Measurements from ENCODE around the gene PLIN4. TPM values are rescaled to one million over a fixed set of nuclear protein-coding genes. Genes with fewer than 3 reads are reported as not detected.

The PLIN4 gene
- total RNA-seq, 5 donors from 2014 or later (not counting 1 experiment from before 2014, with no cell fraction given), result 0.06 to 0.16 (median 0.15) TPM; not detected in 2

DNA sequence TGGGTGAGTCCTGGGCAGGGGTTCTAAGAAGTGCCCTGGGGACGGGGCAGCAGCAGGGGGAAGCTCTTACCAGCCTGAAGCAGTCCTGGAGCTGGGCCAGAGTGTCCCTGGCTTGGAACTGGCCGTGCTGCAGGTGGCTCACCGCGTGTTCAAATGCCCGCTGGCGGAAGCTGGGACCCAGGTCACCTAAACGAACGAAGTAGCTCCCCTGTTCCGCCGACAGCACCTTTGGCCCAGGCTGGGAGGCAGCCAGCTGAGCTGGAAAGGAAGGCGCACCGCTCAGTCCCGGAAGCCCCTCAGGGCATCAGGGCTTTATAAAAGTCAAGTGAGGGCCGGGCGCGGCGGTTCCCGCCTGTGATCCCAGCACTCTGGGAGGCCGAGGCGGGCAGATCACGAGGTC is 9.6 kb downstream of the PLIN4 start:
- Mint-ChIP-seq H3K4me3 (no peak overlapping the region), H3K4me1 (no peaks in the 10 kb centered on the region), H3K27ac (no peak overlapping the region), H3K27me3 (no peaks in the 10 kb centered on the region), H3K9me3 (no peaks in the 10 kb centered on the region), H3K36me3 (peaks cover 18% of the 10 kb centered on the region)
- WGBS (ENCODE audit: insufficient coverage), result 92% methylated on average over 14 of the region's 21 CpGs
- Histone ChIP-seq H3K4me1 (ENCODE audit: control insufficient read depth in 1 of 2, extremely low read depth in 1 of 2, insufficient read depth in 2 of 2, low read length in 2 of 2) (no peaks in the 10 kb centered on the region), H3K4me3 (ENCODE audit: control insufficient read depth in 1 of 2, extremely low read depth in 1 of 2, low read length in 1 of 2) (no peak overlapping the region), H3K36me3 (ENCODE audit: control insufficient read depth in 2 of 2, extremely low read depth in 1 of 2, insufficient read depth in 1 of 2, low read length in 1 of 2) (peaks cover 2 to 11% of the 10 kb centered on the region in 2 donors), H3K27ac (ENCODE audit: low read length) (no peak overlapping the region), H3K9me3 (no peaks in the 10 kb centered on the region), H3K27me3 (replicated peaks in 1 of 2; ENCODE audit: control insufficient read depth in 2 of 2, extremely low read depth in 1 of 2, insufficient read depth in 2 of 2, low read length in 1 of 2) (peaks cover 0 to 7% of the 10 kb centered on the region in 2 experiments)
- DNase-seq, result no peak
- ATAC-seq (replicated peaks in 1 of 4), result no peak
- ChIA-PET POLR2A (no interaction called here), CTCF (no interaction called here)

DNA sequence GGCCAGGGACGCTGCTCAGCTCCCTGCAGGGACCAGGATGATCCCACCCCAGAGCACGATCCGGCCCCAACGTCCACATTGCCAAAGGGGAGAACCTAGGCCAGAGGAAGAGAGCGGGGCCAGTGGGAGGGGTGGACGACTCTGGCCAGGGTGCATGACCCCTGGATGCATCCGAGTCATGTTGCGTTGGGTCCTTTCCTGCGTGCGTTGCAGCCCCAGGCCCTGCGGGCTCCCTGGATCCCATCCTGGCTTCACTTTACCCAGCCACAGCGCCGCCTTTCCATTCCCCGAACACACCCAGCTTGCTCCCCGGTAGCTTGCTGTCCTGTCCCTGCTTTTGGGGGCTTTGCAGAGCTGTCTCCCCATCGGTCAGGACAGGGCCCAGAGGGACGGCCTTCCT is 10.5 kb downstream of the PLIN4 start:
- DNase-seq, result no peak
- Mint-ChIP-seq H3K4me1 (no peaks in the 10 kb centered on the region), H3K36me3 (peaks cover 20% of the 10 kb centered on the region), H3K27me3 (no peaks in the 10 kb centered on the region), H3K27ac (no peak overlapping the region), H3K9me3 (no peaks in the 10 kb centered on the region), H3K4me3 (no peak overlapping the region)
- Histone ChIP-seq H3K9me3 (no peaks in the 10 kb centered on the region), H3K36me3 (ENCODE audit: control insufficient read depth in 2 of 2, extremely low read depth in 1 of 2, insufficient read depth in 1 of 2, low read length in 1 of 2) (peaks cover 2 to 11% of the 10 kb centered on the region in 2 donors), H3K27ac (ENCODE audit: low read length) (no peak overlapping the region), H3K4me1 (ENCODE audit: control insufficient read depth in 1 of 2, extremely low read depth in 1 of 2, insufficient read depth in 2 of 2, low read length in 2 of 2) (no peaks in the 10 kb centered on the region), H3K27me3 (replicated peaks in 1 of 2; ENCODE audit: control insufficient read depth in 2 of 2, extremely low read depth in 1 of 2, insufficient read depth in 2 of 2, low read length in 1 of 2) (peaks cover 0 to 5% of the 10 kb centered on the region in 2 experiments), H3K4me3 (ENCODE audit: control insufficient read depth in 1 of 2, extremely low read depth in 1 of 2, low read length in 1 of 2) (no peak overlapping the region)
- ATAC-seq (replicated peaks in 1 of 4), result no peak
- CTCF ChIA-PET, result no interaction called here
- POLR2A ChIA-PET, result no interaction called here
- 92% methylated on average over 16 of the region's 17 CpGs for WGBS (ENCODE audit: insufficient coverage)

DNA sequence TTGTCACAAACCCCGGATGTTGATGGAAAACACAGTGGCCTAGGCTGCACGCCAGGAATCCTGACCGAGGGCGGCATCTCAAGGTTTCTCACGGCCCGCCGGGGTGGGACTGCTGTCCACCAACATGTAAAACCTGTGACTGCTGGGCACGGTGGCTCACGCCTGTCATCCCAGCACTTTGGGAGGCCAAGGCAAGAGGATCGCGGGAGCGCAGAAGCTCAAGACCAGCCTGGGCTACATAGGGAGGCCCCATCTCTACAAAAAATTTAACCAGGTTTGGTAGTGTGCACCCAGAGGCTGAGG is 11.2 kb downstream of the PLIN4 start:
- Histone ChIP-seq H3K36me3 (ENCODE audit: control insufficient read depth in 2 of 2, extremely low read depth in 1 of 2, insufficient read depth in 1 of 2, low read length in 1 of 2) (peaks cover 2 to 17% of the 10 kb centered on the region in 2 donors), H3K9me3 (no peaks in the 10 kb centered on the region), H3K4me1 (ENCODE audit: control insufficient read depth in 1 of 2, extremely low read depth in 1 of 2, insufficient read depth in 2 of 2, low read length in 2 of 2) (no peaks in the 10 kb centered on the region), H3K27me3 (replicated peaks in 1 of 2; ENCODE audit: control insufficient read depth in 2 of 2, extremely low read depth in 1 of 2, insufficient read depth in 2 of 2, low read length in 1 of 2) (peaks cover 0 to 2% of the 10 kb centered on the region in 2 experiments), H3K4me3 (ENCODE audit: control insufficient read depth in 1 of 2, extremely low read depth in 1 of 2, low read length in 1 of 2) (no peak overlapping the region), H3K27ac (ENCODE audit: low read length) (no peak overlapping the region)
- 88% methylated on average over 11 of the region's 12 CpGs for WGBS (ENCODE audit: insufficient coverage)
- Mint-ChIP-seq H3K4me1 (no peaks in the 10 kb centered on the region), H3K9me3 (no peaks in the 10 kb centered on the region), H3K4me3 (no peak overlapping the region), H3K36me3 (peaks cover 23% of the 10 kb centered on the region), H3K27me3 (no peaks in the 10 kb centered on the region), H3K27ac (no peak overlapping the region)
- ChIA-PET POLR2A (no interaction called here), CTCF (no interaction called here)
- DNase-seq (no peak), ATAC-seq (replicated peaks in 1 of 4) (no peak)

DNA sequence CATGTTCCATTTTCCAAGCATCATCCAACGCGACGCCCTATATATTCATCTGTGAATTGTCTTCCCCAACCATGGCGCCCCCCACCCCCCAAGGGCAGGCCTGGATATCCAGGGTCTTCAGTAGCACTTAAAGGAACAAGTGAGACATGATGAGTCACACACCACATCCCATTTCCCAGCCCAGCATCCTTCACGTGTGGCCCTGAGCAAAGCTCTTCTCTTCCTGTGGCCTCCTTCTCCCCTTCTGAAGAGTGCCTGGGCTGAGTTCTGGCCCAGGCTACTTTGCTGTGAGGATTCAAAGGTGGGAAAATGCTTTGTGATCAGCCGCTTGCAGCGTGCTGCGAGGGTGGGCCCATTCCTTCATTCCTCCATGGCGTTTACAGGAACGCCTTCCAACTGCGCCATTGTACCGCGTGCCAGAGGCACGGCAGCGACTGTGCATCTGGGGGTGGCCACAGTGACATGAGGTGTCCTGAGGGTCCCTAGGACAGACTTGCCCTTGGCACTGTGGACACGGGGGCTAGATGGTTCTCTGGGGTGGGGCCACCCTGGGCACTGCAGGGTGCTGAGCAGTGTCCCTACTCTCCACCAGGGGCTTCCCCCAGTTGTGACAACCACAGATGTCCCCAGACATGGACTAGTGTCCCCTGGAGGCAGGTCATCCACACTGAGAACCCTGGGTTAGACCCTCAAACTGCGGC is 11.7 kb downstream of the PLIN4 start:
- peaks cover 23% of the 10 kb centered on the region for H3K36me3 Mint-ChIP-seq

DNA sequence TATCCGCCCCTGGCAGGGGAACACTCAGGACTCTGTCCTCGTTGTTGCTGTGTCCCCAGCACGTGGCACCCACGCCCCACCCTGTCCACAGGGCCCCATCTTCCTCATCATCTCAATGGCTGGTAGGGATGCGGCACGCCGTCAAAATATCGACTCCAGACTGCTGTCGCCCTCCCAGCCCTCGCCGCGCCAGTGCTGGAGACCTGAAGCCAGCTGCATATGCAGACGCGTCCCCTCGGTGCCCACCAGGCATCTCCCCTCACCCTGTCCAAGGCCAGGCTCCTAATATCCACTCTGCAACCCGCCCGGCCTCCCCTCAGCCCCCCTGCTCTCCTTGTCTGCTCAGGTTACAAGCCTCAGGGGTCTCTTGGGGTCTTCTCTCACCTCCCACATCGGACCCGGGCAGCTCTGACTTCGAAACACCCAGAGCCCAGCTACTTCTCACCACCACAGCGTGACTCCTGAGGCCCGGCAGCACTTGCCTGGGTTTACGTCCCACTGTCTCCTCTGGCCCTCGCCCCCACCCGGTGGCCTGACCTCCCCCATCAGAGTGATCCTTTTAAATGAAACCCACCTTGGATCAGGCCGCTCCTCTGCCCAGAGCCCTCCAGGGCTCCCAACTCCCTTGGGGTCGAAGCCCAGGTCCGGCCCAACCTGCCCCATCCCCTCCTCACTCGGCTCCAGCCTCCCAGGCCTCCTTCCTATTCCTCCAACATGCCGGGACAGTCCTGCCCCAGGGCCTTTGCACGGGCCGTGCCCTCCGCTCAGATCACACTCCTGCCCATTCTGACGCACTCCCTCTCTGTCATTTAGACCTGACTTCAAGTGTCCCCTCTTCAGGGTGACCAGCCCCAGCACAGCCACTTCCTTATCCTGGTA is 12.5 kb downstream of the PLIN4 start:
- ChIA-PET POLR2A (no interaction called here), CTCF (no interaction called here)
- no peak overlapping the region for H3K4me3 ChIP-seq (ENCODE audit: control insufficient read depth in 1 of 2, extremely low read depth in 1 of 2, low read length in 1 of 2)
- H3K27ac ChIP-seq (ENCODE audit: low read length), result no peak overlapping the region
- ATAC-seq (replicated peaks in 1 of 4), result no peak
- H3K27me3 Mint-ChIP-seq, result no peaks in the 10 kb centered on the region
- DNase-seq, result no peak
- H3K36me3 ChIP-seq (ENCODE audit: control insufficient read depth in 2 of 2, extremely low read depth in 1 of 2, insufficient read depth in 1 of 2, low read length in 1 of 2), result peaks cover 7 to 19% of the 10 kb centered on the region in 2 donors
- no peaks in the 10 kb centered on the region for H3K9me3 ChIP-seq
- WGBS (ENCODE audit: insufficient coverage), result 97% methylated on average over 28 of the region's 34 CpGs
- no peaks in the 10 kb centered on the region for H3K9me3 Mint-ChIP-seq
- H3K4me1 Mint-ChIP-seq, result no peaks in the 10 kb centered on the region
- no peak overlapping the region for H3K27ac Mint-ChIP-seq
- no peaks in the 10 kb centered on the region for H3K4me1 ChIP-seq (ENCODE audit: control insufficient read depth in 1 of 2, extremely low read depth in 1 of 2, insufficient read depth in 2 of 2, low read length in 2 of 2)
- peaks cover 0 to 2% of the 10 kb centered on the region in 2 experiments for H3K27me3 ChIP-seq (replicated peaks in 1 of 2; ENCODE audit: control insufficient read depth in 2 of 2, extremely low read depth in 1 of 2, insufficient read depth in 2 of 2, low read length in 1 of 2)
- no peak overlapping the region for H3K4me3 Mint-ChIP-seq
- peaks cover 24% of the 10 kb centered on the region for H3K36me3 Mint-ChIP-seq

More for the DNA sequence above, 11.7 kb downstream of the PLIN4 start:
- no peaks in the 10 kb centered on the region for H3K9me3 ChIP-seq
- peaks cover 2 to 19% of the 10 kb centered on the region in 2 donors for H3K36me3 ChIP-seq (ENCODE audit: control insufficient read depth in 2 of 2, extremely low read depth in 1 of 2, insufficient read depth in 1 of 2, low read length in 1 of 2)
- peaks cover 0 to 2% of the 10 kb centered on the region in 2 experiments for H3K27me3 ChIP-seq (replicated peaks in 1 of 2; ENCODE audit: control insufficient read depth in 2 of 2, extremely low read depth in 1 of 2, insufficient read depth in 2 of 2, low read length in 1 of 2)
- H3K27ac Mint-ChIP-seq, result no peak overlapping the region
- H3K27ac ChIP-seq (ENCODE audit: low read length), result no peak overlapping the region
- no peaks in the 10 kb centered on the region for H3K4me1 Mint-ChIP-seq
- no peaks in the 10 kb centered on the region for H3K27me3 Mint-ChIP-seq
- ChIA-PET CTCF (no interaction called here), POLR2A (no interaction called here)
- WGBS (ENCODE audit: insufficient coverage), result 94% methylated on average over 16 of the region's 17 CpGs
- H3K4me1 ChIP-seq (ENCODE audit: control insufficient read depth in 1 of 2, extremely low read depth in 1 of 2, insufficient read depth in 2 of 2, low read length in 2 of 2), result no peaks in the 10 kb centered on the region
- ATAC-seq (replicated peaks in 1 of 4), result no peak
- DNase-seq, result no peak
- no peak overlapping the region for H3K4me3 ChIP-seq (ENCODE audit: control insufficient read depth in 1 of 2, extremely low read depth in 1 of 2, low read length in 1 of 2)
- H3K4me3 Mint-ChIP-seq, result no peak overlapping the region
- no peaks in the 10 kb centered on the region for H3K9me3 Mint-ChIP-seq

DNA sequence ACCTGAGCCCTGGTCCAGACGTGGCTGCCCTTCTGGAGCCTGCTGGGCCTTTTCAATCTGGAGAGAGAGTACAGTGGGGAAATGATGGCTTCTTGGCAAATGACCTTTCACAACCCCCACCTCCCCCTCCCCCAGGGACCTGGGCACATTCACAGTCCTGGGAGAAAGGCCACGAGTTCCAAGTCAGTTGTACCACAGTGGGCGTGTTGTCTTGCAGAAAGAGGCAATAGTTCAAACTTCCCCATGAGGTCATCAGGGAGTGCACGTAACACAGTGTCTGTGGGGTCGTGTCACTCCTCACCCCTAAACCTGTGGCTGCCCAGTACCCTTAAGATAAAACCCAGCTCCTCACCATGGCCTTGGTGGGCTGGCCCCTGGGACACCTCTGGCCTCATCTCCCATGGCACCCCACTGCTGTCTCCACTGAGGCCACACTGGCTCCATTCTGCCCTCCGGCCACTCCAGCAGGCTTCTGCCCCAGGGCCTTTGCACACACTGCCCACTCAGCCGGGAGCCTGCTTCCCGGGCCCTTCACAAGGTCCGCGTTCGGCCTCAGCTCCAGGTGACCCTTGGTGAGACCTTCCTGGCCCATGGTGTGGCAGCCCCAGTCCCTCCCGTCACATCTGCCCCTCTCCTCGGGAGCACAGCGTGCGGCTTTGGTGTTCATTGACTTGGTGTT is 13.3 kb downstream of the PLIN4 start:
- Histone ChIP-seq H3K27ac (ENCODE audit: low read length) (no peak overlapping the region), H3K27me3 (replicated peaks in 1 of 2; ENCODE audit: control insufficient read depth in 2 of 2, extremely low read depth in 1 of 2, insufficient read depth in 2 of 2, low read length in 1 of 2) (no peaks in the 10 kb centered on the region), H3K9me3 (no peaks in the 10 kb centered on the region), H3K4me3 (ENCODE audit: control insufficient read depth in 1 of 2, extremely low read depth in 1 of 2, low read length in 1 of 2) (no peak overlapping the region), H3K36me3 (ENCODE audit: control insufficient read depth in 2 of 2, extremely low read depth in 1 of 2, insufficient read depth in 1 of 2, low read length in 1 of 2) (peaks cover 8 to 19% of the 10 kb centered on the region in 2 donors), H3K4me1 (ENCODE audit: control insufficient read depth in 1 of 2, extremely low read depth in 1 of 2, insufficient read depth in 2 of 2, low read length in 2 of 2) (no peaks in the 10 kb centered on the region)
- 80% methylated on average over 14 of the region's 15 CpGs for WGBS (ENCODE audit: insufficient coverage)
- Mint-ChIP-seq H3K4me1 (no peaks in the 10 kb centered on the region), H3K4me3 (no peak overlapping the region), H3K27me3 (no peaks in the 10 kb centered on the region), H3K9me3 (no peaks in the 10 kb centered on the region), H3K36me3 (peaks cover 27% of the 10 kb centered on the region), H3K27ac (no peak overlapping the region)
- ATAC-seq (replicated peaks in 1 of 4) (no peak), DNase-seq (no peak)
- ChIA-PET CTCF (no interaction called here), POLR2A (no interaction called here)

All from T-cell (primary cell).